Lower leg skin (tissue), 3 donors: Measurements from ENCODE around the gene CYP3A4.

Experiments
- CTCF ChIP-seq, 3 donors: fragments of 450-650 bp; IDR thresholded peaks; one replicate each; pipeline ENCODE4 v1.5.1; 2016; ENCODE audit warnings: antibody characterized with exemption in 3 of 3, mild to moderate bottlenecking in 3 of 3, moderate library complexity in 2 of 3
- POLR2A ChIP-seq, 2 donors: fragments of 450-650 bp; IDR thresholded peaks; one replicate each; pipeline ENCODE4 v1.6.1; 2016 to 2017; ENCODE audit warnings: antibody characterized with exemption in 2 of 2, mild to moderate bottlenecking in 1 of 2, moderate library complexity in 1 of 2

DNA sequence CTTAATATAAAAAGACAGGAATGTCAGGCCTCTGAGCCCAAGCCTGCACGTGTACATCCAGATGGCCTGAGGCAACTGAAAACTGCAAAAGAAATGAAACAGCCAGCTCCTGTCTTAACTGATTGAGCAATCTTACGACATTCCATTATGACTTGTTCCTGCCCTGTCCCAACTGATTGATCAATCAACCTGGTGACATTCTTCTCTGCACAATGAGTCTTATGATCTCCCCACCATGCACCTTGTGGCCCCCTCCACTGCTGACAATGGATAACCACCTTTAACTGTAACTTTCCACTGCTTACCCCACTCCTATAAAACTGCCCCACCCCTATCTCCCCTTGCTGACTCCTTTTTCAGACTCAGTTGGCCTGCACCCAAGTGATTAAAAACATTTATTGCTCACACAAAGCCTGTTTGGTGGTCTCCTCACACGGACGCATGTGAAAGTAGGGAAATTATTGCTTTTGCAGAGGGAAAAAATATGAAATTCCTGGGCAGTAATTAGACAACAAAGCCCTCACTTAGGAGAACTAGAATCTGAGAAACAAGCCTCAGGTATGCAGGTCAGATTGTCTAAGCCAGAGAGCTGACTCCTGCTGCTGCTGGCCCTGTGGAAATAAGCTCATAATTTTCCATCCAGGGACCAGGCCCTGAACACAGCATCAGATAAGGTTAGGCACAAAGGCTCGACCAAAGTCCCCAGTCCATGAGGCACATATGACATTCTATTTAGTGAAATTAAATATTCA lies 54.3 kb downstream of the CYP3A4 start:
- TF ChIP-seq CTCF (IDR thresholded peaks at IDR 0.05) (no peak), POLR2A (IDR thresholded peaks at IDR 0.05) (no peak)
